H9 (cell line): Measurements from ENCODE around the gene GRK3. TPM values are rescaled to one million over a fixed set of nuclear protein-coding genes. Genes with fewer than 3 reads are reported as not detected.

Experiments
- DNase-seq: peaks from one replicate; pipeline ENCODE4 v3.0.0-alpha.2; 2017
- H2AFZ ChIP-seq: one replicate; pipeline ENCODE4 v1.6.1; 2013; ENCODE audit warnings: mild to moderate bottlenecking, low read length, control low read depth, moderate library complexity
- H2AK5ac ChIP-seq: 2 replicates; pipeline ENCODE4 v1.6.1; 2013; ENCODE audit warnings: low read length, control low read depth, mixed read lengths; ENCODE audit not compliant: insufficient read length
- H2BK120ac ChIP-seq: one replicate; pipeline ENCODE4 v1.6.1; 2013; ENCODE audit warnings: low read depth, mild to moderate bottlenecking, low read length, control low read depth, inconsistent platforms; ENCODE audit not compliant: poor library complexity, severe bottlenecking
- H2BK12ac ChIP-seq: 2 replicates; pipeline ENCODE4 v1.6.1; 2013; ENCODE audit warnings: low read length, control low read depth, mixed read lengths, low read depth; ENCODE audit not compliant: insufficient read length
- H2BK15ac ChIP-seq: 2 replicates; pipeline ENCODE4 v1.6.1; 2013; ENCODE audit warnings: low read depth, low read length, control low read depth
- H2BK20ac ChIP-seq: one replicate; pipeline ENCODE4 v1.6.1; 2013; ENCODE audit warnings: low read depth, mild to moderate bottlenecking, low read length, control low read depth, inconsistent platforms; ENCODE audit not compliant: poor library complexity, severe bottlenecking
- H2BK5ac ChIP-seq: 2 replicates; pipeline ENCODE4 v1.6.1; 2013; ENCODE audit warnings: low read length, control low read depth, mixed read lengths; ENCODE audit not compliant: insufficient read length
- H3K14ac ChIP-seq: 2 replicates; pipeline ENCODE4 v1.6.1; 2013; ENCODE audit warnings: low read length, control low read depth; ENCODE audit not compliant: insufficient read depth
- H3K18ac ChIP-seq: 2 replicates; pipeline ENCODE4 v1.6.1; 2013; ENCODE audit warnings: low read depth, mild to moderate bottlenecking, mixed read lengths, low read length, control low read depth; ENCODE audit not compliant: insufficient read length
- H3K23ac ChIP-seq: 2 replicates; pipeline ENCODE4 v1.6.1; 2013; ENCODE audit warnings: low read length, control low read depth, mixed read lengths, low read depth; ENCODE audit not compliant: insufficient read length
- H3K23me2 ChIP-seq: 2 replicates; pipeline ENCODE4 v1.6.1; 2013; ENCODE audit warnings: low read depth, mild to moderate bottlenecking, mixed read lengths, low read length, control low read depth; ENCODE audit not compliant: insufficient read length, poor library complexity, severe bottlenecking
- H3K27ac ChIP-seq: 2 replicates; pipeline ENCODE4 v1.5.1; 2013; ENCODE audit warnings: low read length, control low read depth, mixed read lengths, low read depth; ENCODE audit not compliant: insufficient read length
- H3K27me3 ChIP-seq: 2 replicates; pipeline ENCODE4 v1.6.1; 2013; ENCODE audit warnings: low read length, control low read depth, inconsistent platforms; ENCODE audit not compliant: insufficient read depth
- H3K4ac ChIP-seq: 2 replicates; pipeline ENCODE4 v1.6.1; 2013; ENCODE audit warnings: low read depth, mild to moderate bottlenecking, control low read depth, inconsistent platforms, low read length, moderate library complexity
- H3K4me1 ChIP-seq: 2 replicates; pipeline ENCODE4 v1.6.1; 2013; ENCODE audit warnings: low read length, control low read depth, inconsistent platforms; ENCODE audit not compliant: insufficient read depth
- H3K4me2 ChIP-seq: 2 replicates; pipeline ENCODE4 v1.6.1; 2013; ENCODE audit warnings: low read length, control low read depth, mixed read lengths; ENCODE audit not compliant: insufficient read length, insufficient read depth
- H3K56ac ChIP-seq: 2 replicates; pipeline ENCODE4 v1.6.1; 2013; ENCODE audit warnings: low read depth, mild to moderate bottlenecking, mixed read lengths, low read length, control low read depth; ENCODE audit not compliant: insufficient read length
- H3K79me1 ChIP-seq: 2 replicates; pipeline ENCODE4 v1.6.1; 2013; ENCODE audit warnings: low read depth, mild to moderate bottlenecking, moderate library complexity, low read length, control low read depth, inconsistent platforms; ENCODE audit not compliant: insufficient read depth, poor library complexity, severe bottlenecking
- H3K79me2 ChIP-seq: 2 replicates; pipeline ENCODE4 v1.6.1; 2013; ENCODE audit warnings: low read length, control low read depth, inconsistent platforms; ENCODE audit not compliant: insufficient read depth
- H3K9ac ChIP-seq: 2 replicates; pipeline ENCODE4 v1.6.1; 2013; ENCODE audit warnings: low read length, control low read depth, mixed read lengths; ENCODE audit not compliant: insufficient read length; ENCODE audit errors: extremely low read depth
- H3K9me3 ChIP-seq: one replicate; pipeline ENCODE4 v1.6.1; 2013; ENCODE audit warnings: low read depth, low read length, inconsistent platforms; ENCODE audit not compliant: control insufficient read depth
- H3T11ph ChIP-seq: one replicate; pipeline ENCODE4 v1.6.1; 2013; ENCODE audit warnings: mild to moderate bottlenecking, low read length, control low read depth, inconsistent platforms
- H4K20me1 ChIP-seq: one replicate; pipeline ENCODE4 v1.6.1; 2013; ENCODE audit not compliant: control insufficient read depth, insufficient read length, insufficient read depth
- H4K5ac ChIP-seq: 2 replicates; pipeline ENCODE4 v1.6.1; 2013; ENCODE audit warnings: low read depth, mild to moderate bottlenecking, mixed read lengths, low read length, control low read depth; ENCODE audit not compliant: insufficient read length
- H4K8ac ChIP-seq: replicated peaks from 2 replicates; pipeline ENCODE4 v1.6.1; 2013; ENCODE audit warnings: low read length, control low read depth, mixed read lengths, low read depth; ENCODE audit not compliant: insufficient read length
- H4K91ac ChIP-seq: 2 replicates; pipeline ENCODE4 v1.6.1; 2013; ENCODE audit warnings: low read depth, mild to moderate bottlenecking, moderate library complexity, mixed read lengths, low read length, control low read depth; ENCODE audit not compliant: insufficient read length
- H3K27ac Mint-ChIP-seq, 3 experiments: 2 replicates in 2 of 3; 3 replicates in 1 of 3; pipeline ENCODE4 v1.8.0; 2020 to 2021; ENCODE audit warnings: mixed read lengths in 3 of 3, mild to moderate bottlenecking in 1 of 3, moderate library complexity in 1 of 3
- H3K27me3 Mint-ChIP-seq: 2 replicates; pipeline ENCODE4 v1.8.0; 2021; ENCODE audit warnings: low read depth, mild to moderate bottlenecking, moderate library complexity, mixed read lengths
- H3K36me3 Mint-ChIP-seq, 3 experiments: 2 replicates in 2 of 3; 3 replicates in 1 of 3; pipeline ENCODE4 v1.8.0; 2020 to 2021; ENCODE audit warnings: low read depth in 3 of 3, mixed read lengths in 3 of 3; ENCODE audit not compliant: insufficient read depth in 1 of 3
- H3K4me1 Mint-ChIP-seq, 2 experiments: 2 replicates each; pipeline ENCODE4 v1.8.0; 2020; ENCODE audit warnings: mixed read lengths in 2 of 2
- H3K4me3 Mint-ChIP-seq, 2 experiments: 2 replicates in 1 of 2; 3 replicates in 1 of 2; pipeline ENCODE4 v1.8.0; 2020 to 2021; ENCODE audit warnings: mild to moderate bottlenecking in 2 of 2, mixed read lengths in 2 of 2, moderate library complexity in 1 of 2
- H3K9me3 Mint-ChIP-seq, 2 experiments: 2 replicates in 1 of 2; 3 replicates in 1 of 2; pipeline ENCODE4 v1.8.0; 2020; ENCODE audit warnings: mild to moderate bottlenecking in 2 of 2, mixed read lengths in 2 of 2, moderate library complexity in 1 of 2
- WGBS: extraction: QIAGEN DNeasy Blood & Tissue Kit; methylation state at CpG from one replicate; pipeline ENCODE4 v1.1.7; 2013; ENCODE audit warnings: missing lambda C conversion rate, low lambda C conversion rate, mixed read lengths; ENCODE audit not compliant: insufficient read length; ENCODE audit errors: extremely low coverage; 5-methylcytosine and 5-hydroxymethylcytosine counted together
- total RNA-seq: library from RNA; stranded (reverse); gene quantifications from 2 replicates; pipeline ENCODE4 v1.2.1, GENCODE V29; 2021
- TF ChIP-seq, protein P1 (sequence below): fragments of 200-600 bp; sonication (generic); conservative IDR thresholded peaks from 3 replicates; pipeline ENCODE4 v1.8.0; 2021; ENCODE audit warnings: antibody characterized with exemption, mild to moderate bottlenecking

Gene GRK3
- total RNA-seq, 1 experiment from 2014 or later: 23.9 TPM

DNA sequence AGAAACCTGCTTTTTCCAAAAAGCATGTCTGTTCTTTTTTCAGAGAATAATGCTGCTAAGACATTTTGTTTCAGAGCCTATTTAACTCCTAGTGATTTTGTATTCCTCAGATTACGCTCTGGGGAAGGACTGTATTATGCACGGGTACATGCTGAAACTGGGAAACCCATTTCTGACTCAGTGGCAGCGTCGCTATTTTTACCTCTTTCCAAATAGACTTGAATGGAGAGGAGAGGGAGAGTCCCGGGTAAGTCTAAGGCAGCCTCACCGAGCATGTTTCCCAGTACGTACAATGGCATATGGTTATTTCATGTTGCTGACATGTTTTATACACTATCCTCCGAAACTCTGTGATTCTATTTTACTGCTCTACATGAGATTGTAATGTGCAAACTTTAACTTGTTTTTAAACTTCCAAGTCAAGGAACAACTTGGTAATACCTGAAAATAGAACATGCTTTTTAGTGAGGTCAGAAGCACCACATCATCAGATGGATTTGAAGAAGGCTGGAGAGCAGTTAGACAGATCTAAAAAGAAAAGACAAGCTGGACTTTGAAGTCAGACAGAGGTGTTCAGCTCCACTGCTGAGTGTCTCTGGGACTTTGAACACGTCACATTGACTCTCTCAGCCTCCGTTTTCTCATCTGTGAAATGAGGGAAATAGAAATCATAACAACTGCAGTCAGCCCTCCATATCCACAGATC, 153.8 kb downstream of the GRK3 start:
- Histone ChIP-seq H2BK15ac (no peak overlapping the region), H3K14ac (no peak overlapping the region), H3K79me2 (no peaks in the 10 kb centered on the region), H2BK5ac (no peak overlapping the region), H3K27me3 (no peaks in the 10 kb centered on the region), H2BK120ac (no peak overlapping the region), H2BK20ac (no peak overlapping the region), H3T11ph (no peak overlapping the region), H4K5ac (no peak overlapping the region), H4K20me1 (no peaks in the 10 kb centered on the region), H4K91ac (no peak overlapping the region), H3K4me1 (no peaks in the 10 kb centered on the region), H3K23ac (no peak overlapping the region), H3K18ac (no peak overlapping the region), H3K23me2 (no peaks in the 10 kb centered on the region), H3K79me1 (no peaks in the 10 kb centered on the region), H3K4ac (no peak overlapping the region), H2BK12ac (no peak overlapping the region), H3K9me3 (no peaks in the 10 kb centered on the region), H2AFZ (no peak overlapping the region), H3K4me2 (no peak overlapping the region), H3K27ac (no peak overlapping the region), H3K9ac (no peak overlapping the region), H3K56ac (no peak overlapping the region), H2AK5ac (no peak overlapping the region), H4K8ac (no peak overlapping the region)
- DNase-seq: no peak
- Mint-ChIP-seq H3K27me3 (no peaks in the 10 kb centered on the region), H3K27ac (no peak overlapping the region; a peak in 2 of 7 replicates), H3K4me1 (peaks cover 3 to 4% of the 10 kb centered on the region in 2 experiments; a peak in 1 of 4 replicates), H3K36me3 (peaks cover 0 to 14% (median 10%) of the 10 kb centered on the region in 3 experiments; a peak in 5 of 7 replicates), H3K4me3 (no peak overlapping the region), H3K9me3 (no peaks in the 10 kb centered on the region)
- WGBS: no CpG with 5 or more reads among the region's 10 CpGs
- TF ChIP-seq, protein P1, sequence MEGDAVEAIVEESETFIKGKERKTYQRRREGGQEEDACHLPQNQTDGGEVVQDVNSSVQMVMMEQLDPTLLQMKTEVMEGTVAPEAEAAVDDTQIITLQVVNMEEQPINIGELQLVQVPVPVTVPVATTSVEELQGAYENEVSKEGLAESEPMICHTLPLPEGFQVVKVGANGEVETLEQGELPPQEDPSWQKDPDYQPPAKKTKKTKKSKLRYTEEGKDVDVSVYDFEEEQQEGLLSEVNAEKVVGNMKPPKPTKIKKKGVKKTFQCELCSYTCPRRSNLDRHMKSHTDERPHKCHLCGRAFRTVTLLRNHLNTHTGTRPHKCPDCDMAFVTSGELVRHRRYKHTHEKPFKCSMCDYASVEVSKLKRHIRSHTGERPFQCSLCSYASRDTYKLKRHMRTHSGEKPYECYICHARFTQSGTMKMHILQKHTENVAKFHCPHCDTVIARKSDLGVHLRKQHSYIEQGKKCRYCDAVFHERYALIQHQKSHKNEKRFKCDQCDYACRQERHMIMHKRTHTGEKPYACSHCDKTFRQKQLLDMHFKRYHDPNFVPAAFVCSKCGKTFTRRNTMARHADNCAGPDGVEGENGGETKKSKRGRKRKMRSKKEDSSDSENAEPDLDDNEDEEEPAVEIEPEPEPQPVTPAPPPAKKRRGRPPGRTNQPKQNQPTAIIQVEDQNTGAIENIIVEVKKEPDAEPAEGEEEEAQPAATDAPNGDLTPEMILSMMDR: no peak
